PFSK-1 (cell line): Measurements from ENCODE around the gene LONP2.

ENCODE experiments used
- FOXP2 ChIP-seq: optimal IDR thresholded peaks from 2 replicates; pipeline ENCODE3; 2011; ENCODE audit warnings: borderline replicate concordance, control low read depth, inconsistent platforms; ENCODE audit not compliant: insufficient read depth; ENCODE audit errors: extremely low read length, extremely low read depth
- POLR2AphosphoS5 ChIP-seq: IDR thresholded peaks from 2 replicates; pipeline ENCODE4 v1.6.1; 2012; ENCODE audit warnings: low read depth, mild to moderate bottlenecking, control low read depth, low read length, moderate library complexity
- REST ChIP-seq, 2 experiments: IDR thresholded peaks; 2 replicates each; pipeline versions ENCODE4 v1.6.1 to v1.8.0; 2011 to 2012; ENCODE audit warnings: low read depth in 2 of 2, low read length in 2 of 2, control low read depth in 1 of 2, inconsistent platforms in 1 of 2, mild to moderate bottlenecking in 1 of 2, moderate library complexity in 1 of 2; ENCODE audit not compliant: insufficient read depth in 1 of 2
- SIN3A ChIP-seq: IDR thresholded peaks from 2 replicates; pipeline ENCODE4 v1.6.1; 2012; ENCODE audit warnings: mild to moderate bottlenecking, low read length, moderate library complexity, borderline replicate concordance; ENCODE audit not compliant: insufficient read depth
- TAF1 ChIP-seq: IDR thresholded peaks from 2 replicates; pipeline ENCODE4 v1.6.1; 2012; ENCODE audit warnings: low read length, control low read depth, borderline replicate concordance; ENCODE audit not compliant: insufficient read depth

LONP2 gene

DNA sequence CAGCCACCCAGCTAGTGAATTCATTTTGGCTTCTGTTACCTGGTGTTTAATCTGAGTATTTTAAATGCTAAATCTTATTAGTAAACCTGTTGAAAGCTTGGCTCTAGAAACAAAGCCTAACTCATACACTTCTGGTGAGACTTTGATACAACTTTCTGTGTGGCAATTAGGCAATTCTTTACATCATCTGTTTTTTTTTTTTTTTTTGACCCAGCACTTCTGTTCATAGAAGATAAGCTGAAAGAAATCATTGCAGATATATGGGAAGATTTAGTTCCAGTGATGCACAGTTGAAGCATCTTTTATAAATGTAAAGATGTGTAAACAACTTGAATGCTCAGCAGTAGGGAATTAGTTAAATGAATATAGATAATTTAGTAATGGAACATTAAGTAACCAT is 24.9 kb downstream of the LONP2 start:
- TF ChIP-seq FOXP2 = no peak
- no peak for TF ChIP-seq SIN3A
- no peak for TF ChIP-seq REST (IDR thresholded peaks at IDR 0.05; ENCODE audit: insufficient read depth in 1 of 2, low read depth in 2 of 2, low read length in 2 of 2)
- TF ChIP-seq TAF1 = no peak
- TF ChIP-seq POLR2AphosphoS5 = no peak

- no peak for TF ChIP-seq TAF1
- no peak for TF ChIP-seq SIN3A
- TF ChIP-seq FOXP2 = no peak
- no peak for TF ChIP-seq REST (IDR thresholded peaks at IDR 0.05; ENCODE audit: insufficient read depth in 1 of 2, low read depth in 2 of 2, low read length in 2 of 2)
- TF ChIP-seq POLR2AphosphoS5 = no peak
These were observed 27.6 kb downstream of the LONP2 start for GRCh38 chr16:48271728-48272127.

- TF ChIP-seq TAF1 = no peak
These were observed 28.8 kb downstream of the LONP2 start for GRCh38 chr16:48272837-48273421.

- TF ChIP-seq SIN3A = no peak
- TF ChIP-seq POLR2AphosphoS5 = no peak
- TF ChIP-seq REST (IDR thresholded peaks at IDR 0.05; ENCODE audit: insufficient read depth in 1 of 2, low read depth in 2 of 2, low read length in 2 of 2) = no peak
- no peak for TF ChIP-seq TAF1
- TF ChIP-seq FOXP2 = no peak
These were observed 30.4 kb downstream of the LONP2 start for GRCh38 chr16:48274476-48274875.

- TF ChIP-seq FOXP2 = no peak
- TF ChIP-seq REST (IDR thresholded peaks at IDR 0.05; ENCODE audit: insufficient read depth in 1 of 2, low read depth in 2 of 2, low read length in 2 of 2) = no peak
- no peak for TF ChIP-seq TAF1
- TF ChIP-seq POLR2AphosphoS5 = no peak
- no peak for TF ChIP-seq SIN3A
These were observed 32.0 kb downstream of the LONP2 start for GRCh38 chr16:48276102-48276501.
